ENCODE measurements around the gene PHACTR4. TPM values are rescaled to one million over a fixed set of nuclear protein-coding genes. Genes with fewer than 3 reads are reported as not detected.

PHACTR4 gene
- total RNA-seq, 1 experiment from 2014 or later, result 52.9 TPM

- TF ChIP-seq, protein P1, sequence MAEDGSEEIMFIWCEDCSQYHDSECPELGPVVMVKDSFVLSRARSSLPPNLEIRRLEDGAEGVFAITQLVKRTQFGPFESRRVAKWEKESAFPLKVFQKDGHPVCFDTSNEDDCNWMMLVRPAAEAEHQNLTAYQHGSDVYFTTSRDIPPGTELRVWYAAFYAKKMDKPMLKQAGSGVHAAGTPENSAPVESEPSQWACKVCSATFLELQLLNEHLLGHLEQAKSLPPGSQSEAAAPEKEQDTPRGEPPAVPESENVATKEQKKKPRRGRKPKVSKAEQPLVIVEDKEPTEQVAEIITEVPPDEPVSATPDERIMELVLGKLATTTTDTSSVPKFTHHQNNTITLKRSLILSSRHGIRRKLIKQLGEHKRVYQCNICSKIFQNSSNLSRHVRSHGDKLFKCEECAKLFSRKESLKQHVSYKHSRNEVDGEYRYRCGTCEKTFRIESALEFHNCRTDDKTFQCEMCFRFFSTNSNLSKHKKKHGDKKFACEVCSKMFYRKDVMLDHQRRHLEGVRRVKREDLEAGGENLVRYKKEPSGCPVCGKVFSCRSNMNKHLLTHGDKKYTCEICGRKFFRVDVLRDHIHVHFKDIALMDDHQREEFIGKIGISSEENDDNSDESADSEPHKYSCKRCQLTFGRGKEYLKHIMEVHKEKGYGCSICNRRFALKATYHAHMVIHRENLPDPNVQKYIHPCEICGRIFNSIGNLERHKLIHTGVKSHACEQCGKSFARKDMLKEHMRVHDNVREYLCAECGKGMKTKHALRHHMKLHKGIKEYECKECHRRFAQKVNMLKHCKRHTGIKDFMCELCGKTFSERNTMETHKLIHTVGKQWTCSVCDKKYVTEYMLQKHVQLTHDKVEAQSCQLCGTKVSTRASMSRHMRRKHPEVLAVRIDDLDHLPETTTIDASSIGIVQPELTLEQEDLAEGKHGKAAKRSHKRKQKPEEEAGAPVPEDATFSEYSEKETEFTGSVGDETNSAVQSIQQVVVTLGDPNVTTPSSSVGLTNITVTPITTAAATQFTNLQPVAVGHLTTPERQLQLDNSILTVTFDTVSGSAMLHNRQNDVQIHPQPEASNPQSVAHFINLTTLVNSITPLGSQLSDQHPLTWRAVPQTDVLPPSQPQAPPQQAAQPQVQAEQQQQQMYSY (CRISPR knock-in tag; IDR thresholded peaks at IDR 0.05), result 0 out of 2 replicates have a peak, but pooled peaks have one; percentile 4
- TF ChIP-seq, protein P2, sequence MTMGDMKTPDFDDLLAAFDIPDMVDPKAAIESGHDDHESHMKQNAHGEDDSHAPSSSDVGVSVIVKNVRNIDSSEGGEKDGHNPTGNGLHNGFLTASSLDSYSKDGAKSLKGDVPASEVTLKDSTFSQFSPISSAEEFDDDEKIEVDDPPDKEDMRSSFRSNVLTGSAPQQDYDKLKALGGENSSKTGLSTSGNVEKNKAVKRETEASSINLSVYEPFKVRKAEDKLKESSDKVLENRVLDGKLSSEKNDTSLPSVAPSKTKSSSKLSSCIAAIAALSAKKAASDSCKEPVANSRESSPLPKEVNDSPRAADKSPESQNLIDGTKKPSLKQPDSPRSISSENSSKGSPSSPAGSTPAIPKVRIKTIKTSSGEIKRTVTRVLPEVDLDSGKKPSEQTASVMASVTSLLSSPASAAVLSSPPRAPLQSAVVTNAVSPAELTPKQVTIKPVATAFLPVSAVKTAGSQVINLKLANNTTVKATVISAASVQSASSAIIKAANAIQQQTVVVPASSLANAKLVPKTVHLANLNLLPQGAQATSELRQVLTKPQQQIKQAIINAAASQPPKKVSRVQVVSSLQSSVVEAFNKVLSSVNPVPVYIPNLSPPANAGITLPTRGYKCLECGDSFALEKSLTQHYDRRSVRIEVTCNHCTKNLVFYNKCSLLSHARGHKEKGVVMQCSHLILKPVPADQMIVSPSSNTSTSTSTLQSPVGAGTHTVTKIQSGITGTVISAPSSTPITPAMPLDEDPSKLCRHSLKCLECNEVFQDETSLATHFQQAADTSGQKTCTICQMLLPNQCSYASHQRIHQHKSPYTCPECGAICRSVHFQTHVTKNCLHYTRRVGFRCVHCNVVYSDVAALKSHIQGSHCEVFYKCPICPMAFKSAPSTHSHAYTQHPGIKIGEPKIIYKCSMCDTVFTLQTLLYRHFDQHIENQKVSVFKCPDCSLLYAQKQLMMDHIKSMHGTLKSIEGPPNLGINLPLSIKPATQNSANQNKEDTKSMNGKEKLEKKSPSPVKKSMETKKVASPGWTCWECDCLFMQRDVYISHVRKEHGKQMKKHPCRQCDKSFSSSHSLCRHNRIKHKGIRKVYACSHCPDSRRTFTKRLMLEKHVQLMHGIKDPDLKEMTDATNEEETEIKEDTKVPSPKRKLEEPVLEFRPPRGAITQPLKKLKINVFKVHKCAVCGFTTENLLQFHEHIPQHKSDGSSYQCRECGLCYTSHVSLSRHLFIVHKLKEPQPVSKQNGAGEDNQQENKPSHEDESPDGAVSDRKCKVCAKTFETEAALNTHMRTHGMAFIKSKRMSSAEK (CRISPR knock-in tag; IDR thresholded peaks at IDR 0.05; ENCODE audit: borderline replicate concordance), result peak; percentile 97
- TF ChIP-seq, protein P3, sequence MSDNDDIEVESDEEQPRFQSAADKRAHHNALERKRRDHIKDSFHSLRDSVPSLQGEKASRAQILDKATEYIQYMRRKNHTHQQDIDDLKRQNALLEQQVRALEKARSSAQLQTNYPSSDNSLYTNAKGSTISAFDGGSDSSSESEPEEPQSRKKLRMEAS (CRISPR knock-in tag; IDR thresholded peaks at IDR 0.05), result peak; percentile 4; the same call in 1 of the 2 replicates
- TF ChIP-seq JUN (CRISPR knock-in tag; IDR thresholded peaks at IDR 0.05), result 0 out of 2 replicates have a peak, but pooled peaks have one; percentile 0
- TF ChIP-seq, protein P4, sequence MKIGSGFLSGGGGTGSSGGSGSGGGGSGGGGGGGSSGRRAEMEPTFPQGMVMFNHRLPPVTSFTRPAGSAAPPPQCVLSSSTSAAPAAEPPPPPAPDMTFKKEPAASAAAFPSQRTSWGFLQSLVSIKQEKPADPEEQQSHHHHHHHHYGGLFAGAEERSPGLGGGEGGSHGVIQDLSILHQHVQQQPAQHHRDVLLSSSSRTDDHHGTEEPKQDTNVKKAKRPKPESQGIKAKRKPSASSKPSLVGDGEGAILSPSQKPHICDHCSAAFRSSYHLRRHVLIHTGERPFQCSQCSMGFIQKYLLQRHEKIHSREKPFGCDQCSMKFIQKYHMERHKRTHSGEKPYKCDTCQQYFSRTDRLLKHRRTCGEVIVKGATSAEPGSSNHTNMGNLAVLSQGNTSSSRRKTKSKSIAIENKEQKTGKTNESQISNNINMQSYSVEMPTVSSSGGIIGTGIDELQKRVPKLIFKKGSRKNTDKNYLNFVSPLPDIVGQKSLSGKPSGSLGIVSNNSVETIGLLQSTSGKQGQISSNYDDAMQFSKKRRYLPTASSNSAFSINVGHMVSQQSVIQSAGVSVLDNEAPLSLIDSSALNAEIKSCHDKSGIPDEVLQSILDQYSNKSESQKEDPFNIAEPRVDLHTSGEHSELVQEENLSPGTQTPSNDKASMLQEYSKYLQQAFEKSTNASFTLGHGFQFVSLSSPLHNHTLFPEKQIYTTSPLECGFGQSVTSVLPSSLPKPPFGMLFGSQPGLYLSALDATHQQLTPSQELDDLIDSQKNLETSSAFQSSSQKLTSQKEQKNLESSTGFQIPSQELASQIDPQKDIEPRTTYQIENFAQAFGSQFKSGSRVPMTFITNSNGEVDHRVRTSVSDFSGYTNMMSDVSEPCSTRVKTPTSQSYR (CRISPR knock-in tag; IDR thresholded peaks at IDR 0.05), result peak; percentile 7; the same call in 1 of the 2 replicates
- no peak; the same call in 1 of the 2 replicates for TF ChIP-seq ATF3 (CRISPR knock-in tag; conservative IDR thresholded peaks at IDR 0.05)
- TF ChIP-seq, protein P5, sequence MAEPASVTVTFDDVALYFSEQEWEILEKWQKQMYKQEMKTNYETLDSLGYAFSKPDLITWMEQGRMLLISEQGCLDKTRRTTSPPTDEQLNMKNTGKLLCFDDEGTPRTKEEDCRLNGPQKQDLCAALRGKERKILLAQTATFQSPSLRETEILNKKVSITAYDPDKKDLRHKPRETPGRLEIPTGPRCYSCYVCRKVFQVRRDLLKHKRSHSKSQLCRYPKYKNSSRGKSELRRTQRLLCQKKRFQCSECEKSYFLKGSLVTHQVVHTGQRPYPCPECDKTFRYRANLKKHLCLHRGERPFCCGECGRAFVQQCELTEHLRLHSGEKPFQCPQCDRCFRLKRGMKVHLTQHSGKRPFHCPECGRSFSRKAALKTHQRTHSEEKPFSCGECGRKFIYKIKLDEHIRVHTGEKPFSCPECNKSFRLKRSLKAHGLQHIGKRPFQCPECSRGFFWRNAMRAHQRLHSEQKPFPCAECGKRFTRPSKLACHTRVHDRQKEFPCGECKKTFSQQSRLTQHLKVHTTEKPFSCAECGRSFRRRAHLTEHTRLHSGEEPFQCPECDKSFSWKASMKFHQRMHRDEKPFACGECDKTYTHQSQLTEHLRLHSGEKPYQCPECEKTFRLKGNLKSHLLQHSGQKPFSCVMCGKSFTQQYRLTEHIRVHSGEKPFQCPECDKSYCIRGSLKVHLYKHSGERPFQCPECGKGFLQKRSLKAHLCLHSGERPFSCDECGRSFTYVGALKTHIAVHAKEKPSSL (CRISPR knock-in tag; conservative IDR thresholded peaks at IDR 0.05), result peak; percentile 98
- TF ChIP-seq TEAD4 (CRISPR knock-in tag; IDR thresholded peaks at IDR 0.05), result peak; percentile 61; the same call in 1 of the 2 replicates
- no peak for TF ChIP-seq FOXK1 (CRISPR knock-in tag; IDR thresholded peaks at IDR 0.05)
- TF ChIP-seq NFATC4 (CRISPR knock-in tag; IDR thresholded peaks at IDR 0.05), result peak; percentile 98
- 0 out of 2 replicates have a peak, but pooled peaks have one; percentile 31 for TF ChIP-seq ETV6 (CRISPR knock-in tag; IDR thresholded peaks at IDR 0.05)
- TF ChIP-seq KAT7 (CRISPR knock-in tag; IDR thresholded peaks at IDR 0.05; ENCODE audit: borderline replicate concordance), result peak; percentile 60; the same call in 1 of the 2 replicates
- TF ChIP-seq STAT6 (CRISPR knock-in tag; conservative IDR thresholded peaks at IDR 0.05; ENCODE audit: low read depth), result no peak
- TF ChIP-seq AFF4 (CRISPR knock-in tag; IDR thresholded peaks at IDR 0.05; ENCODE audit: borderline replicate concordance), result no peak
These were observed 140.9 kb downstream of the PHACTR4 start (continued) for GRCh38 chr1:28510273-28510969.
